Measurements from ENCODE around the gene TMEM63A.

GRCh38 chr1:225824533-225824941 is 57.6 kb downstream of the TMEM63A start:
- TF ChIP-seq CTCF (IDR thresholded peaks at IDR 0.05) = no peak
- no peak for TF ChIP-seq ZFX (IDR thresholded peaks at IDR 0.05; ENCODE audit: borderline replicate concordance)
